Jurkat, Clone E6-1 (cell line): ENCODE measurements around the gene PITPNC1. TPM values are rescaled to one million over a fixed set of nuclear protein-coding genes. Genes with fewer than 3 reads are reported as not detected.
"Not testable (repeated sequence)": the region's sequence is repeated elsewhere in the genome, so short reads cannot be mapped to it uniquely, and the experiment has no call there.

Source experiments
- DNase-seq: peaks from one replicate; pipeline ENCODE4 v3.0.0-alpha.2; 2011; ENCODE audit warnings: low read depth, low spot score
- H3K4me3 ChIP-seq: 2 replicates; pipeline ENCODE4 v1.5.1; 2011; ENCODE audit warnings: mild to moderate bottlenecking, low read length, control low read depth, moderate library complexity
- polyA plus RNA-seq: library from polyadenylated mRNA; unstranded; fragments of >200 nt; gene quantifications from one replicate; pipeline ENCODE4 v1.2.1, GENCODE V29; 2012; ENCODE audit warnings: missing spikeins; ENCODE audit not compliant: insufficient read length, insufficient read depth

Gene PITPNC1
- polyA plus RNA-seq: 26.9 TPM

GRCh38 chr17:67376737-67377487 lies at the start of gene PITPNC1:
TSS of gene PITPNC1 (plus strand) at chr17:67377281.
- peak; percentile 76 for DNase-seq
- peak within 1 kb of the TSS; percentile 80 for H3K4me3 ChIP-seq

GRCh38 chr17:67328026-67328425 lies 49.1 kb upstream of the PITPNC1 start:
- no peak overlapping the region for H3K4me3 ChIP-seq
- DNase-seq: no peak

GRCh38 chr17:67331381-67332161 lies 45.5 kb upstream of the PITPNC1 start:
- not testable (repeated sequence) for H3K4me3 ChIP-seq, DNase-seq

GRCh38 chr17:67332162-67332508 lies 44.9 kb upstream of the PITPNC1 start:
- DNase-seq: not testable (repeated sequence)

GRCh38 chr17:67335245-67335835 lies 41.7 kb upstream of the PITPNC1 start:
- DNase-seq: no peak

More at GRCh38 chr17:67332162-67332508, 44.9 kb upstream of the PITPNC1 start:
- H3K4me3 ChIP-seq: not testable (repeated sequence)

GRCh38 chr17:67336859-67337258 lies 40.2 kb upstream of the PITPNC1 start:
- no peak overlapping the region for H3K4me3 ChIP-seq
- DNase-seq: no peak

More at GRCh38 chr17:67335245-67335835, 41.7 kb upstream of the PITPNC1 start:
- H3K4me3 ChIP-seq: no peak overlapping the region

GRCh38 chr17:67338353-67338752 lies 38.7 kb upstream of the PITPNC1 start:
- not testable (repeated sequence) for H3K4me3 ChIP-seq, DNase-seq

GRCh38 chr17:67343237-67343636 lies 33.8 kb upstream of the PITPNC1 start:
- no peak for DNase-seq
- no peak overlapping the region for H3K4me3 ChIP-seq

GRCh38 chr17:67347826-67348225 lies 29.3 kb upstream of the PITPNC1 start:
- no peak for DNase-seq
- H3K4me3 ChIP-seq: no peak overlapping the region

GRCh38 chr17:67349420-67349819 lies 27.7 kb upstream of the PITPNC1 start:
- DNase-seq: no peak
- no peak overlapping the region for H3K4me3 ChIP-seq

GRCh38 chr17:67353161-67353560 lies 23.9 kb upstream of the PITPNC1 start:
- no peak for DNase-seq
- no peak overlapping the region for H3K4me3 ChIP-seq

GRCh38 chr17:67353929-67354574 lies 23.0 kb upstream of the PITPNC1 start:
- DNase-seq: no peak
- H3K4me3 ChIP-seq: no peak overlapping the region

- no peak overlapping the region for H3K4me3 ChIP-seq
- DNase-seq: no peak
Measured at GRCh38 chr17:67358612-67359011, 18.5 kb upstream of the PITPNC1 start.

GRCh38 chr17:67359960-67360791 lies 16.9 kb upstream of the PITPNC1 start:
- DNase-seq: peak; percentile 77
- H3K4me3 ChIP-seq: no peak overlapping the region

GRCh38 chr17:67360880-67361279 lies 16.2 kb upstream of the PITPNC1 start:
- H3K4me3 ChIP-seq: no peak overlapping the region
- DNase-seq: no peak

- no peak overlapping the region for H3K4me3 ChIP-seq
- DNase-seq: no peak
Measured at GRCh38 chr17:67362173-67362572, 14.9 kb upstream of the PITPNC1 start.

GRCh38 chr17:67364847-67365737 lies 12.0 kb upstream of the PITPNC1 start:
- no peak for DNase-seq
- H3K4me3 ChIP-seq: peak overlapping the region; percentile 99

- H3K4me3 ChIP-seq: peak overlapping the region; percentile 99
- peak; percentile 26 for DNase-seq
Measured at GRCh38 chr17:67365738-67366192, 11.3 kb upstream of the PITPNC1 start.
